HL-60 (cell line): ENCODE results near the gene AMIGO2.

Source experiments
- DNase-seq, 2 experiments: peaks; one replicate each; pipeline ENCODE4 v3.0.0-alpha.2; 2010 to 2020; ENCODE audit warnings: low read depth in 1 of 2, low spot score in 1 of 2
- H3K27ac ChIP-seq: fragments of 250-450 bp; sonication (Bioruptor Pico); replicated peaks from 2 replicates; pipeline ENCODE4 v1.5.1; 2020; ENCODE audit warnings: mild to moderate bottlenecking, moderate library complexity
- H3K27me3 ChIP-seq: fragments of 250-450 bp; sonication (Bioruptor Pico); 2 replicates; pipeline ENCODE4 v1.5.1; 2021; ENCODE audit warnings: mild to moderate bottlenecking, moderate library complexity; ENCODE audit not compliant: insufficient read depth, poor library complexity, severe bottlenecking
- H3K4me3 ChIP-seq: replicated peaks from 2 replicates; pipeline ENCODE4 v1.5.1; 2011; ENCODE audit warnings: mild to moderate bottlenecking, control low read depth, low read length; ENCODE audit not compliant: insufficient read depth
- GABPA ChIP-seq: IDR thresholded peaks from 2 replicates; pipeline ENCODE4 v1.6.1; 2012; ENCODE audit warnings: low read depth
- POLR2AphosphoS5 ChIP-seq: IDR thresholded peaks from 2 replicates; pipeline ENCODE4 v1.6.1; 2012; ENCODE audit warnings: low read depth
- SPI1 ChIP-seq: IDR thresholded peaks from 2 replicates; pipeline ENCODE4 v1.6.1; 2012; ENCODE audit warnings: low read depth, mild to moderate bottlenecking, borderline replicate concordance
- TF ChIP-seq, protein P1 (sequence below): IDR thresholded peaks from 2 replicates; pipeline ENCODE4 v1.6.1; 2012; ENCODE audit warnings: low read depth; ENCODE audit not compliant: insufficient replicate concordance
- TF ChIP-seq, protein P2 (sequence below): IDR thresholded peaks from one replicate; pipeline ENCODE4 v1.5.1; 2011; ENCODE audit warnings: low read length, control low read depth, inconsistent platforms; ENCODE audit not compliant: insufficient read depth

The AMIGO2 gene

DNA sequence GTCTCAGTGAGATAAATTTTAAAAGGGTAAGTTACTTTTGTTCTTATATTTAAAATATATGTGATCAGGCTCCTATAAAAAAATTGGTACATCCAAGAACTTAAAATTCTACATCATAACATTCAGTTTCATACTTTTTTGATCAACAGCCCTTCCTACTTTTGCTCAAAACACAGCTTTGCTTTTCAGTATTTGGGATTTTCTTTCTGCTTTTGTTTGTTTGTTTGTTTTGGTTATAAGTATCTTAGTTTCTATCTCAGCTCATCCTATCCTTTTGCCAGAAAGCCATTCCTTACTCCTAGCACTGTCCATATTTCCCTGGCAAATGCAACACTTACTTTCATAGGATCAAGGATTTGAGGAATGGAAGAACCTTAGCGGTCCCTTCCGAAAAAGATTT, 5.0 kb downstream of the AMIGO2 start:
- DNase-seq: no peak
- TF ChIP-seq, protein P1, sequence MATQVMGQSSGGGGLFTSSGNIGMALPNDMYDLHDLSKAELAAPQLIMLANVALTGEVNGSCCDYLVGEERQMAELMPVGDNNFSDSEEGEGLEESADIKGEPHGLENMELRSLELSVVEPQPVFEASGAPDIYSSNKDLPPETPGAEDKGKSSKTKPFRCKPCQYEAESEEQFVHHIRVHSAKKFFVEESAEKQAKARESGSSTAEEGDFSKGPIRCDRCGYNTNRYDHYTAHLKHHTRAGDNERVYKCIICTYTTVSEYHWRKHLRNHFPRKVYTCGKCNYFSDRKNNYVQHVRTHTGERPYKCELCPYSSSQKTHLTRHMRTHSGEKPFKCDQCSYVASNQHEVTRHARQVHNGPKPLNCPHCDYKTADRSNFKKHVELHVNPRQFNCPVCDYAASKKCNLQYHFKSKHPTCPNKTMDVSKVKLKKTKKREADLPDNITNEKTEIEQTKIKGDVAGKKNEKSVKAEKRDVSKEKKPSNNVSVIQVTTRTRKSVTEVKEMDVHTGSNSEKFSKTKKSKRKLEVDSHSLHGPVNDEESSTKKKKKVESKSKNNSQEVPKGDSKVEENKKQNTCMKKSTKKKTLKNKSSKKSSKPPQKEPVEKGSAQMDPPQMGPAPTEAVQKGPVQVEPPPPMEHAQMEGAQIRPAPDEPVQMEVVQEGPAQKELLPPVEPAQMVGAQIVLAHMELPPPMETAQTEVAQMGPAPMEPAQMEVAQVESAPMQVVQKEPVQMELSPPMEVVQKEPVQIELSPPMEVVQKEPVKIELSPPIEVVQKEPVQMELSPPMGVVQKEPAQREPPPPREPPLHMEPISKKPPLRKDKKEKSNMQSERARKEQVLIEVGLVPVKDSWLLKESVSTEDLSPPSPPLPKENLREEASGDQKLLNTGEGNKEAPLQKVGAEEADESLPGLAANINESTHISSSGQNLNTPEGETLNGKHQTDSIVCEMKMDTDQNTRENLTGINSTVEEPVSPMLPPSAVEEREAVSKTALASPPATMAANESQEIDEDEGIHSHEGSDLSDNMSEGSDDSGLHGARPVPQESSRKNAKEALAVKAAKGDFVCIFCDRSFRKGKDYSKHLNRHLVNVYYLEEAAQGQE: no peak
- TF ChIP-seq, protein P2, sequence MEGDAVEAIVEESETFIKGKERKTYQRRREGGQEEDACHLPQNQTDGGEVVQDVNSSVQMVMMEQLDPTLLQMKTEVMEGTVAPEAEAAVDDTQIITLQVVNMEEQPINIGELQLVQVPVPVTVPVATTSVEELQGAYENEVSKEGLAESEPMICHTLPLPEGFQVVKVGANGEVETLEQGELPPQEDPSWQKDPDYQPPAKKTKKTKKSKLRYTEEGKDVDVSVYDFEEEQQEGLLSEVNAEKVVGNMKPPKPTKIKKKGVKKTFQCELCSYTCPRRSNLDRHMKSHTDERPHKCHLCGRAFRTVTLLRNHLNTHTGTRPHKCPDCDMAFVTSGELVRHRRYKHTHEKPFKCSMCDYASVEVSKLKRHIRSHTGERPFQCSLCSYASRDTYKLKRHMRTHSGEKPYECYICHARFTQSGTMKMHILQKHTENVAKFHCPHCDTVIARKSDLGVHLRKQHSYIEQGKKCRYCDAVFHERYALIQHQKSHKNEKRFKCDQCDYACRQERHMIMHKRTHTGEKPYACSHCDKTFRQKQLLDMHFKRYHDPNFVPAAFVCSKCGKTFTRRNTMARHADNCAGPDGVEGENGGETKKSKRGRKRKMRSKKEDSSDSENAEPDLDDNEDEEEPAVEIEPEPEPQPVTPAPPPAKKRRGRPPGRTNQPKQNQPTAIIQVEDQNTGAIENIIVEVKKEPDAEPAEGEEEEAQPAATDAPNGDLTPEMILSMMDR: no peak
- TF ChIP-seq SPI1 (no peak), POLR2AphosphoS5 (no peak), GABPA (no peak)

DNA sequence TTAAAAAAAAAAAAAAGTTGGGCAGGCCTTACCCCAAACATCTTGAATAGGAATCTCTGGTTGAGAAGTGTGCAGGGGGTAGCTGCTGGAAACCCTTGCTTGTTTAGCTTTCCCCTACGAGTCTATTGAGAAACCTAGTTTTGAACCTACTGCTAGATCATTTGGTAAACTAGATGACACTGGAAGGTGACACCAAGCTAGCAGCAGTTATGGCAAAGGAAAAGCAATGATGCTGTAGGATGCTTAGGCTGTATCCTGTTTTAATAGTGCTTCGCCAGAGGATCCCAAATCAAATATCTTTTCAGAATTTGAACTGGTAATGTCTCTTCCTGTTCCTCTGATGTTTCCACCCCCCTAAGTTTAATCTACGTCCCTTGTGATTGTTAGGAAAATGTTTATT, 5.8 kb downstream of the AMIGO2 start:
- Histone ChIP-seq H3K4me3 (no peak overlapping the region), H3K27ac (no peak overlapping the region), H3K27me3 (peaks cover 6% of the 10 kb centered on the region)
- TF ChIP-seq GABPA: no peak
- TF ChIP-seq SPI1: no peak
- TF ChIP-seq, protein P1: no peak
- TF ChIP-seq POLR2AphosphoS5: no peak
- TF ChIP-seq, protein P2: no peak
- no peak for DNase-seq

More for the DNA sequence above, 5.0 kb downstream of the AMIGO2 start:
- H3K27me3 ChIP-seq: peaks cover 6% of the 10 kb centered on the region
- no peak overlapping the region for H3K27ac ChIP-seq
- no peak overlapping the region for H3K4me3 ChIP-seq

DNA sequence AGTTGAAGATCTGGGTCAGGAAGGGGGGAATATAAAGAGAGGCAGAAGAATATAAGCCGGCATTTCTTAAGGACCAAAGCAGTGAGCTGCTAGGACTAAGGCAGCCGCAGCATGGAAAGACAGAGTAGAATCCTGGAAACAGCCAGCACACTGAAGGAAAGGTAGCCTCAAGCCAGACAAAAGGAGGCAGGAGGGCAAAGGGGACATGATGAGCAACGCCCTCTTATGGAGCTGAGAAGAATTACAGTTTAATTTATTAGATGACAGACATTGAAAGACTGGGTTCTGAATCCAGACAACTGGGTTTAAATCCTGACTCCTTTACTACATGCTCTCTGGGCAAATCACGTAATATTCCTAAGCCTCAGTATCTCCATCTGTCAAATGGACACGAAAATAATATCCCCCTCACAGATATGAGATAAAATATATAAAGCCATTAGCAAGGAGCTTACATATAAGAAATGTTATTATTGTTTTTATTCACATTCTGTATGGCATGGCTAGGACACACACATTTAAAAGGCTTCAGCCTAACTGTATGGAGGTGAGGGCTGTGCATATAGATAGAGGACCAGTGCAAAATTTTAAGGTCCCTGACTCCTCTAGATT, 8.4 kb downstream of the AMIGO2 start:
- TF ChIP-seq SPI1: no peak
- TF ChIP-seq, protein P2: peak; percentile 27
- DNase-seq: no peak
- Histone ChIP-seq H3K27ac (no peak overlapping the region), H3K4me3 (no peak overlapping the region), H3K27me3 (peaks cover 2% of the 10 kb centered on the region)

DNA sequence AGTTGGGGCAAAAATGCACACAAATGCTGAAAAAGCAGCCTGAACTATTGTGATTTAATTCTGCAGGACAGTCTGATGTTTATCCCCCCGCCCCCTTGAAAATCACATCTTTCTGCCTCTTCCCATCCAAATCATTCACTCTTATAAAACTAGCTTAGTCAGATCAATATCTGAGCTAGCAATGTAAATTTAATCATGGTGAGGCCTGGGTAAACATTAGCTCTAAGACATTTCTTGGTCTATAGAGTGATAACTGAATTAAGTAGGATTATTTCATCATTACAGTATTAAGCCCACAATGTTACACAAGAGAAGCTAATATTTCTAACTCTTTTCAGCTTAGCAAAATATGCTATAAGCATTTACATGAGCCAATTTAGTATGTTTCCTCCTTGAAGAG, 9.4 kb downstream of the AMIGO2 start:
- Histone ChIP-seq H3K27ac (no peak overlapping the region), H3K27me3 (peaks cover 2% of the 10 kb centered on the region), H3K4me3 (no peak overlapping the region)
- no peak for DNase-seq
- TF ChIP-seq GABPA (no peak), POLR2AphosphoS5 (no peak), SPI1 (no peak)
- TF ChIP-seq, protein P2: no peak
- TF ChIP-seq, protein P1: no peak
